ENCODE data around the gene RTKN2. TPM values are rescaled to one million over a fixed set of nuclear protein-coding genes. Genes with fewer than 3 reads are reported as not detected.

The RTKN2 gene
- total and polyA plus RNA-seq, 2 of the 4 experiments (the other 2 are of a cell fraction): 0.75 to 0.90 TPM

DNA sequence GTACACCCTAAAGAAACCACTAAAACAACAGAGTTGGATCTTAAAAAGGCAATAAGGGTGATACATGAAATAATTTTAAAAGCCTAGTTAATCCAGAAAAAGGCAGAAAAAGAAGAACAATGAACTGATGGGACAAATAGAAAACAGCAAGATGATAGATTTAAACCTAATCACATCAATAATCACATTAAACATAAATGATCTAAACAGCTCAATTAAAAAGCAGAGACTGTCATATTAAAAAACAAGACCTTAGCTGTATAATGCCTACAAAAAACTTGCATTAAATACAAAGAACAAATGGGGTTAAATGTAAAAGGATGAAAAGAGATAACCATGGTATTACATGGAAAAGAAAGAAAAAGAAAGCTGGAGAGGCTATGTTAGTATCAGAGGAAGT is 96.2 kb downstream of the RTKN2 start:
- no peak overlapping the region for H3K18ac ChIP-seq (ENCODE audit: low read depth, low read length)
- no peak overlapping the region for H4K8ac ChIP-seq (ENCODE audit: low read depth in 2 of 2, low read length in 2 of 2)
- intact Hi-C loops (cut with micrococcal nuclease): no loop called here
- no peak overlapping the region for H2BK15ac ChIP-seq (ENCODE audit: low read depth, low read length)
- no peak overlapping the region for H3K56ac ChIP-seq (ENCODE audit: extremely low read depth, insufficient read depth, low read length)
- no peak overlapping the region for H4K91ac ChIP-seq (ENCODE audit: insufficient read depth, low read depth, low read length)
- H3K4ac ChIP-seq (ENCODE audit: low read depth, low read length): no peak overlapping the region
- no peak overlapping the region for H3K9ac ChIP-seq (ENCODE audit: low read depth, low read length)
- no peak overlapping the region for H3K14ac ChIP-seq (replicated peaks; ENCODE audit: low read depth, low read length)
- peaks cover 3% of the 10 kb centered on the region for H3K9me3 ChIP-seq (ENCODE audit: control insufficient read depth, insufficient read depth, low read length)
- no peak overlapping the region for H3K27ac ChIP-seq (ENCODE audit: insufficient read depth, low read length)
- H3K4me3 ChIP-seq (ENCODE audit: insufficient read depth, low read depth, low read length): no peak overlapping the region
- no peak for DNase-seq
- H3K4me2 ChIP-seq (ENCODE audit: low read depth, low read length): no peak overlapping the region
- H3K27me3 ChIP-seq (ENCODE audit: control insufficient read depth, insufficient read depth, low read length): no peaks in the 10 kb centered on the region
- CTCF ChIA-PET: no interaction called here
- no peak overlapping the region for H2BK5ac ChIP-seq (ENCODE audit: low read depth, low read length, poor library complexity, severe bottlenecking)
- no peak overlapping the region for H2BK20ac ChIP-seq (ENCODE audit: low read depth, low read length)
- dilution Hi-C loops (cut with HindIII; ENCODE audit: low sequenced_read_pairs, unreplicated experiment): no loop called here
- no peaks in the 10 kb centered on the region for H3K4me1 ChIP-seq (ENCODE audit: control insufficient read depth, insufficient read depth, low read length)
- H3K9me1 ChIP-seq (ENCODE audit: insufficient read depth, low read length): no peaks in the 10 kb centered on the region
- no peak overlapping the region for H4K5ac ChIP-seq (ENCODE audit: low read depth, low read length)
- H2AFZ ChIP-seq (replicated peaks; ENCODE audit: low read length, poor library complexity): no peak overlapping the region
- no TSS peak for BruUV-seq (replicated peaks)
- POLR2A ChIA-PET (ENCODE audit: unreplicated experiment): no interaction called here
- H2AK5ac ChIP-seq (ENCODE audit: low read depth, low read length): no peak overlapping the region
- no peaks in the 10 kb centered on the region for H4K20me1 ChIP-seq (ENCODE audit: insufficient read depth, low read length)
- H2AK9ac ChIP-seq (replicated peaks; ENCODE audit: low read depth, low read length, poor library complexity): no peak overlapping the region
- TF ChIP-seq, protein P1, sequence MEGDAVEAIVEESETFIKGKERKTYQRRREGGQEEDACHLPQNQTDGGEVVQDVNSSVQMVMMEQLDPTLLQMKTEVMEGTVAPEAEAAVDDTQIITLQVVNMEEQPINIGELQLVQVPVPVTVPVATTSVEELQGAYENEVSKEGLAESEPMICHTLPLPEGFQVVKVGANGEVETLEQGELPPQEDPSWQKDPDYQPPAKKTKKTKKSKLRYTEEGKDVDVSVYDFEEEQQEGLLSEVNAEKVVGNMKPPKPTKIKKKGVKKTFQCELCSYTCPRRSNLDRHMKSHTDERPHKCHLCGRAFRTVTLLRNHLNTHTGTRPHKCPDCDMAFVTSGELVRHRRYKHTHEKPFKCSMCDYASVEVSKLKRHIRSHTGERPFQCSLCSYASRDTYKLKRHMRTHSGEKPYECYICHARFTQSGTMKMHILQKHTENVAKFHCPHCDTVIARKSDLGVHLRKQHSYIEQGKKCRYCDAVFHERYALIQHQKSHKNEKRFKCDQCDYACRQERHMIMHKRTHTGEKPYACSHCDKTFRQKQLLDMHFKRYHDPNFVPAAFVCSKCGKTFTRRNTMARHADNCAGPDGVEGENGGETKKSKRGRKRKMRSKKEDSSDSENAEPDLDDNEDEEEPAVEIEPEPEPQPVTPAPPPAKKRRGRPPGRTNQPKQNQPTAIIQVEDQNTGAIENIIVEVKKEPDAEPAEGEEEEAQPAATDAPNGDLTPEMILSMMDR (conservative IDR thresholded peaks at IDR 0.05; ENCODE audit: low read depth, low read length): no peak
- TF ChIP-seq NFE2L2 (IDR thresholded peaks at IDR 0.05; ENCODE audit: low read depth, low read length): no peak
- no peak for TF ChIP-seq MXI1 (IDR thresholded peaks at IDR 0.05; ENCODE audit: borderline replicate concordance, low read depth, low read length)
- no peak for TF ChIP-seq MAZ (IDR thresholded peaks at IDR 0.05; ENCODE audit: borderline replicate concordance, low read depth, low read length)
- no peak for TF ChIP-seq FOS (IDR thresholded peaks at IDR 0.05; ENCODE audit: low read depth, low read length)
- no peak for TF ChIP-seq RFX5 (IDR thresholded peaks at IDR 0.05; ENCODE audit: low read depth, low read length)
- TF ChIP-seq, protein P2, sequence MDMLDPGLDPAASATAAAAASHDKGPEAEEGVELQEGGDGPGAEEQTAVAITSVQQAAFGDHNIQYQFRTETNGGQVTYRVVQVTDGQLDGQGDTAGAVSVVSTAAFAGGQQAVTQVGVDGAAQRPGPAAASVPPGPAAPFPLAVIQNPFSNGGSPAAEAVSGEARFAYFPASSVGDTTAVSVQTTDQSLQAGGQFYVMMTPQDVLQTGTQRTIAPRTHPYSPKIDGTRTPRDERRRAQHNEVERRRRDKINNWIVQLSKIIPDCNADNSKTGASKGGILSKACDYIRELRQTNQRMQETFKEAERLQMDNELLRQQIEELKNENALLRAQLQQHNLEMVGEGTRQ (IDR thresholded peaks at IDR 0.05; ENCODE audit: low read depth, low read length): no peak
- no peak for TF ChIP-seq CHD1 (IDR thresholded peaks at IDR 0.05; ENCODE audit: low read depth, low read length)
- no peak for TF ChIP-seq RCOR1 (IDR thresholded peaks at IDR 0.05; ENCODE audit: insufficient replicate concordance, low read length)
- no peak for TF ChIP-seq SMC3 (IDR thresholded peaks at IDR 0.05; ENCODE audit: low read depth, low read length)
- TF ChIP-seq MAFK (IDR thresholded peaks at IDR 0.05; ENCODE audit: low read depth, low read length): no peak
- TF ChIP-seq BHLHE40 (IDR thresholded peaks at IDR 0.05; ENCODE audit: low read depth, low read length): no peak
- TF ChIP-seq, protein P3, sequence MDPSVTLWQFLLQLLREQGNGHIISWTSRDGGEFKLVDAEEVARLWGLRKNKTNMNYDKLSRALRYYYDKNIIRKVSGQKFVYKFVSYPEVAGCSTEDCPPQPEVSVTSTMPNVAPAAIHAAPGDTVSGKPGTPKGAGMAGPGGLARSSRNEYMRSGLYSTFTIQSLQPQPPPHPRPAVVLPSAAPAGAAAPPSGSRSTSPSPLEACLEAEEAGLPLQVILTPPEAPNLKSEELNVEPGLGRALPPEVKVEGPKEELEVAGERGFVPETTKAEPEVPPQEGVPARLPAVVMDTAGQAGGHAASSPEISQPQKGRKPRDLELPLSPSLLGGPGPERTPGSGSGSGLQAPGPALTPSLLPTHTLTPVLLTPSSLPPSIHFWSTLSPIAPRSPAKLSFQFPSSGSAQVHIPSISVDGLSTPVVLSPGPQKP (IDR thresholded peaks at IDR 0.05; ENCODE audit: borderline replicate concordance, low read depth, low read length): no peak
- TF ChIP-seq POLR2A (IDR thresholded peaks at IDR 0.05; ENCODE audit: low read depth, low read length): no peak
- TF ChIP-seq RAD21 (IDR thresholded peaks at IDR 0.05; ENCODE audit: low read length): no peak
- no peak for TF ChIP-seq CEBPB (IDR thresholded peaks at IDR 0.05; ENCODE audit: low read depth, low read length)
- H3K36me3 ChIP-seq (ENCODE audit: control insufficient read depth, insufficient read depth, low read length): no peaks in the 10 kb centered on the region
- in situ Hi-C loops (cut with MboI; ENCODE audit: low sequenced_read_pairs): no loop called here
- H3K79me1 ChIP-seq (ENCODE audit: low read depth in 1 of 2, low read length in 2 of 2): no peaks in the 10 kb centered on the region
- H2BK120ac ChIP-seq (ENCODE audit: low read depth, low read length): no peak overlapping the region
- no peak overlapping the region for H3K23ac ChIP-seq (ENCODE audit: low read depth, low read length)
- no peak for ATAC-seq (ENCODE audit: low read depth)

Data from IMR-90 (cell line).